Limb (tissue), 2 donors: ENCODE data around the gene PARP14.
"Not testable (repeated sequence)": the region's sequence is repeated elsewhere in the genome, so short reads cannot be mapped to it uniquely, and the experiment has no call there.

Source experiments
- DNase-seq, 2 donors: peaks; one replicate each; pipeline ENCODE4 v3.0.0-alpha.2; 2016; ENCODE audit errors: extremely low spot score in 2 of 2

The PARP14 gene

DNA sequence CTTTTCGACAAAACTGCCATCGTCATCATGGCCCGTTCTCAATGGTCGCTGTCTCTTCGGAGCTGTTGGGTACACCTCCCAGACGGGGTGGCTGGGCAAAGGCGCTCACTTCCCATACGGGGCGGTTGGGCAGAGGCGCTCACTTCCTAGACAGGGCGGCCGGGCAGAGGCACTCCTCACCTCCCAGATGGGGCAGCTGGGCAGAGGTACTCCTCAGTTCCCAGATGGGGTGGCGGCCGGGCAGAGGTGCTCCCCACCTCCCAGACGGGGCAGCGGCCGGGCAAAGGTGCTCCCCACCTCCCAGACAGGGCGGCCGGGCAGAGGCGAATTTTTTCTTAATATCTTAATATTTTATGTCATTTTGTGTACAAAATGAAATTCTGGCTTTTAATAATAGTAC, 44.5 kb downstream of the PARP14 start:
- DNase-seq = no peak

DNA sequence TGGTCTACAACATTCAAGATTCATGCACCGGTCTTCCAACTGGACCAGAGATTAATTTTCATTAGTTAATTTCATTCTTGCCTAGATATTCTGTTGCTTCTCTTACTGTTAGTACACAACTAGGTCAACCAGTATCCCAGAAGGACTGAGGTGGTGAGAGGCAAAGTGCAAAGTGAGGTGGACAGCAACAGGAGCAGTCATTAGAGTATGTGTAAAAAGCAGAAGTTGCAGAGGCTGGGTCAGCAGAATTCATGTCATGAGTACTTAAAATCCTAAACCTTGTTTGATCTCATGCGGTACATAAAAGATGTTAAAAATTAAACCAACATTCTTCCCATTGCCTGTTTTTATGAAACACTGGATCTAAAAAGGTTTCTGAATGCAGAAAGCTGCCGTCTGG, 46.7 kb downstream of the PARP14 start:
- DNase-seq = no peak

GRCh38 chr3:122727766-122728165, 47.1 kb downstream of the PARP14 start:
- DNase-seq = no peak

GRCh38 chr3:122728186-122728585, 47.5 kb downstream of the PARP14 start:
- no peak for DNase-seq

GRCh38 chr3:122728756-122729514, 48.3 kb downstream of the PARP14 start:
- DNase-seq = no peak

DNA sequence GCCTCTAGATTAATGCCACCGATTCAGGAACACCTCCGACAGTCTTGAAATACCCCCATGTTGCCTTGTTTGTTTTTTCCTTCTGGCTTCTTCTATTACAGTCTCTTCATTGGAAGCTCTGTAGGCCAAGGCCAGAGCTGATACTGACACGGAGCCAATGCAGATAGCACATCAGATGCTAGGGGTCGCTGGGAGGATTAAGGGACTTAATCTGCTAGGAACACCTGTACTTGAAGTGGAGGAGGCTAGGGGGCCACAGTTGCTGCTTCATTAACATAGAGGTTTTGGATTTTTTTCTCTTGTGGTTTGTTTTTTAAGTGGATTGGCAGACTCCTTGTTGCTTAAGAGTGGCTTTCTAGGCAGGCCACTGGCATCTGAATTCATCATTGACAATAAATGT, 49.6 kb downstream of the PARP14 start:
- no peak for DNase-seq

- not testable (repeated sequence) for DNase-seq
Measured at GRCh38 chr3:122732682-122733525, 52.3 kb downstream of the PARP14 start.

- no peak for DNase-seq
Measured at GRCh38 chr3:122739172-122739571, 58.5 kb downstream of the PARP14 start.

GRCh38 chr3:122742234-122742633, 61.6 kb downstream of the PARP14 start:
- DNase-seq = no peak

GRCh38 chr3:122743581-122744120, 63.0 kb downstream of the PARP14 start:
- DNase-seq = no peak

DNA sequence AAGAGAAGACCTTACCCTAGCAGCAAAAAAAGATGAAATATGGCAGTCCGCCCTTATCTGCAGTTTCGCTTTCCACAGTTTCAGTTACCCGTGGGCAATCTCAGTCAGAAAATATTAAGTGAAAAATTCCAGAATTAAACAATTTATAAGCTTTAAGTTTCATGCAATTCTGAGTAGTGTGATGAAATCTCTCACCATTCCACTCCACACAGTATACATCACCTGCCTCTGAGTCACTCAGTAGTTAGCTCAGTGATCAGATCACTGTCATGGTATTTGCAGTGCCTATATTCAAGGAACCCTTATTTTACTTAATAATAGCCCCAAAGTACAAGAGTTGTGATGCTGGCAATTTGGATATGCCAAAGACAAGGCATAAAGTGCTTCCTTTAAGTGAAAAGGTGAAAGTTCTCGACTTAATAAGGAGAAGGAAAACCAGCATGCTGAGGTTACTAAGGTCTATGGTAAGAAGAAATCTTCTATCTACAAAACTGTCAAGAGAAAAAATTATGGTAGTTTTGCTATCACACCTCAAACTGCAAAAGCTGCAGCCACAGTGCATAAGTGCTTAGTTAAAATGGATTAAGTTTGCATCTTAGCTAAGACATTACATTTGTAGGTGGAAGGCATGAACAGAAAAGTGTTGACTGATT, 64.9 kb downstream of the PARP14 start:
- no peak for DNase-seq

DNA sequence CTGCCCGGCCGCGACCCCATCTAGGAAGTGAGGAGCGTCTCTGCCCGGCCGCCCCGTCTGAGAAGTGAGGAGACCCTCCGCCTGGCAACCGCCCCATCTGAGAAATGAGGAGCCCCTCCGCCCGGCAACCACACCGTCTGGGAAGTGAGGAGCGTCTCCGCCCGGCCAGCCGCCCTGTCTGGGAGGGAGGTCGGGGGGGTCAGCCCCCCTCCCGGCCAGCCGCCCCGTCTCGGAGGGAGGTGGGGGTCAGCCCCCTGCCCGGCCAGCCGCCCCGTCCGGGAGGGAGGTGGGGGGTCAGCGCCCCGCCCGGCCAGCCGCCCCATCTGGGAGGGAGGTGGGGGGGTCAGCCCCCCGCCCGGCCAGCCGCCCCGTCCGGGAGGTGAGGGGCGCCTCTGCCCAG, 66.7 kb downstream of the PARP14 start:
- DNase-seq = not testable (repeated sequence)

- DNase-seq = no peak
Measured at GRCh38 chr3:122748347-122748746, 67.7 kb downstream of the PARP14 start.

DNA sequence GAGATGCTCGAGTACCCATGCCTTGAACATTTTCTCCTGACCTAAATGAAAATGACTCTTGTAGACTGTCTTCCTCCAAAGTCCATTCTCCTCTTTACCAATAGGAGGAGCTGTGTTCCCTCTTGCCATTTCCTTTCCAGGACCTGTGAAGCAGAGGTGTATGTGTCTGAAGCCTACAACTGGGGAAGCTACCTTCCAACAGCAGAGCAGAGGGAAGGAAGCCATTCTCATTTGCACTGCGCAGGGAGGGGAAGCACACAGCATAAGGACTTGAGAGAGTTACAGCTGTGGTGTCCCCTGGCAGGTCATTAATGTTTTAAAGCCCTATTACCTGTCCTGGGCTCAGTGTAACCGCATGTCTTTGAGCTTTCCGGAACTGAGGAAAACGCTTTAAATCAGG, 74.3 kb downstream of the PARP14 start:
- no peak for DNase-seq

DNA sequence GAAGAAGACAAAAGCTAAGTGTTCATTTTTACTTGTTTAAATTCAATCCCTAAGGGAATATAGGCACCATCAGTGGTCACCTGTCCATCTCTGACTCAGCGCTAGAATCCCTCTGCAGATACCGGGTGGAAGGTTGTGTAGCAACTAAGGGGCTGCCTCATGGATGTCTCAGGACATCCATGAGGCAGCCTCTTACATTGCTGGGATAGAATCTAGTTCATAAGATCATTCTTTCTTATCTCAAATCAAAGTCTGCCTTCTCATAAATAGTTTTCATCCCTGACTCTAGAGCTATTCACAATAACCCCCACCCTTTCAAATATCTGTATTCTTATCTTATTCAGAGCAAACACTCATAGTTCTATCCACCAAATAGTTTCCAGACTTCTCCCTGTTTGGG, 74.9 kb downstream of the PARP14 start:
- no peak for DNase-seq

- DNase-seq = no peak
Measured at GRCh38 chr3:122758877-122759560, 78.4 kb downstream of the PARP14 start.

DNA sequence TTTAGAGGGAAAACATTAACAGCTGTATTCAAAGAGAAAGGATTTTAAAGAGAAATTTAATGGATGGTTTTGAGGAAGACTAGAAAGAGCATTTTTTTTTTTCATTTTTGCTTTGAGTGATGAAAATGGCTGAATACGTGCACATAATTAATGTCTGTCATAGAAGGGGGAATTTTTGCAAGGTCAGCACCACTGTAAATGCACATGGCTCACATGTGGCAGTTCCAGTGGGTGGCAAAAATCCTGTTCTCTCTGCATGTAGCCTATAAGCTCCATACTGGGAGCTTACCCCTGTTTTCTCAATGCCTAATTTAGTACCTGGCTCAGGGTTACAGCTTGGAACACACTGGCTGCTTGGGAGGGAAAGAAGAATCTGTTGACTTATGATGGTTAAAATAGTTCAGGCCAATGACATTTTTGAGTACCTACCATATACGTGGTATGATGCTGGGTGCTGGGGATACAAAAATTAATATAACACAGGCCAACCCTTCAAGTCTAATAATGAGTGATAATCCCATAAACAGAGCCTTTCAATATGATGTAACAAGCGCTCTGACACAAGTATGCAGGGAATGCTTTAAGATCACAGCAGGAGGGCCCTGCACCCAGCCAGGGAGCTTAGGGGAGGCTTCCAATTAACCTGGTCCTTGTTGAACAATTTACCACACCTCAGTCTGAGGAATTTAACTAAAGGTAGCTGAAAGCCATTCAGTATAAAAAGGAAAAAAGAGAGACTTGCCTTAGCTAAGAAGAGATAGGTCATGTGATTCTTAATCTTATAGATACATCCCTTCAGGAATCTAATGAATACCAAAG, 80.0 kb downstream of the PARP14 start:
- no peak for DNase-seq

DNA sequence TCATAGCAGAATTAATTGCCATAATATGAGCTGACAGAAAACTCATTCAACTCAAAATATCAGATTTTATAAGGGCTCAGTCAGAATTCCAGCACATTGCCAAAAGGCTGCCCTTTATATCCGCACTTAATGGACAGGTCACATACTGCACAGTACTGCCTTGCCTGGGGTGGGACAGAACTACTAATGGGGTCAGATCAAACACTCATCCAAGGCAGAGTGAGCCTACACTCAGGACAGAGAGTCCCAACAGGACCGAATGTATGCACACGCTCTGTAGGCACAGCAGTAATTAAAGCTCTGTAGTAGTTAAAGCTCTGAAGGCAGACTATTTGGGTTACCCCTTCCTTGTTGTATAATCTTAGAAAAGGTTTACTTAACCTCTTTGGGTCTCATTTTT, 85.8 kb downstream of the PARP14 start:
- no peak for DNase-seq

DNA sequence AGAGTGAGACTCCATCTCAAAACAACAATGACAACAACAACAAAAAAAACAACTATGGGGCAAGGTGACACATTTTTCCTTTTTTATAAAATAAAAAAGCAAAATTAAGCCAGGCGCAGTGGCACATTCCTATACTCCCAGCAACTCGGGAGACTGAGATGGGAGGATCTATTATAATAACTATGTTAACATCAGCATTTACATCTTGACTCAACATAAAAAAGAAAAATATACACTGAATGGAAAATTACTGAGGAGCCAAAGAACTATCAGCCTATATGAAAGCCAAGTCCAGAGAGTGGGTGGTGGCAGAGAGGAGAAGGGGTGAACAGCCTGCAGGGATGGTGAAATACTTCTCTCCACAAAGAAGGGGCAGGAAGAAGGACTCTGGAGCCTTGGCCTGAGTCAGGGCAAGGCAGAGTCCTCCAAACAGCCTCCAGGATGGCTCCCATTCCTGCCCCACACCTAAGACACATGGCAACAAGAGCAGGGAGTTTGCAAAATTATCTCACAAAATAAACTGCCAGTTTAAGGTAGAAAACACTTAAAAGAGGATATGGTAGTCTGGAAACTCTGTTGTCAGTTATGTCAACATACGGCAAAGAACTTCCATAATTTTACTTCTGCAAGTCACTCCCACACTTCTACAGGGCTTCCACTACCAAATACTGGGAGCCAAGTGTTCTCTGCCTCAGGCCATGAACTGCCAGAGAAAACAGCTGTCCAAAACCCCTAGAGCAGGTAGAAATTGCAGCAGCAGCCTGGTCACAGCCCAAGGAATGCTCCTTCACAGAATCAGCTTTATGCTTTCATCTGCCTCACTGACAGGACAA, 87.1 kb downstream of the PARP14 start:
- no peak for DNase-seq
